Ascending aorta (tissue), 2 donors: ENCODE data around the gene SLC26A9. TPM values are rescaled to one million over a fixed set of nuclear protein-coding genes. Genes with fewer than 3 reads are reported as not detected.

Experiments used
- DNase-seq, 2 donors: peaks; one replicate each; pipeline ENCODE4 v3.0.0-alpha.2; 2019; ENCODE audit warnings: low spot score in 2 of 2
- H3K27ac ChIP-seq, 2 donors: fragments of 200-600 bp; sonication (generic); one replicate each; pipeline ENCODE4 v1.5.1; 2016 to 2017; ENCODE audit warnings: mild to moderate bottlenecking in 1 of 2
- H3K27me3 ChIP-seq: fragments of 200-600 bp; sonication (generic); one replicate; pipeline ENCODE4 v1.5.1; 2017
- H3K36me3 ChIP-seq, 2 donors: fragments of 200-600 bp; sonication (generic); one replicate each; pipeline ENCODE4 v1.5.1; 2016
- H3K4me1 ChIP-seq, 2 donors: fragments of 200-600 bp; sonication (generic); one replicate each; pipeline ENCODE4 v1.5.1; 2016 to 2017; ENCODE audit warnings: mild to moderate bottlenecking in 1 of 2
- H3K4me3 ChIP-seq, 2 donors: fragments of 200-600 bp; sonication (generic); one replicate each; pipeline ENCODE4 v1.5.1; 2016 to 2017; ENCODE audit warnings: mild to moderate bottlenecking in 1 of 2
- H3K9me3 ChIP-seq, 2 donors: fragments of 200-600 bp; sonication (generic); one replicate each; pipeline ENCODE4 v1.5.1; 2016
- CTCF ChIP-seq, 3 experiments: fragments of 200-600 bp in 2 of 3; fragments of 450-650 bp in 1 of 3; sonication (generic) in 2 of 3; IDR thresholded peaks; one replicate each; pipeline ENCODE4 v1.5.1; 2016 to 2019; ENCODE audit warnings: antibody characterized with exemption in 3 of 3, mild to moderate bottlenecking in 1 of 3, moderate library complexity in 1 of 3
- intact Hi-C: fragments of 100-400 bp; cut with DNase I; formaldehyde crosslinking; loops from one replicate; pipeline ENCODE4 v1.15.1; 2023
- total RNA-seq: library from RNA; depleted of rRNA; stranded (reverse); fragments of >200 nt; gene quantifications from one replicate; pipeline ENCODE4 v1.1.0, GENCODE V29; 2016

The SLC26A9 gene
- total RNA-seq, 1 donor from 2014 or later = not detected

- Histone ChIP-seq H3K4me1 (peaks cover 0 to 7% of the 10 kb centered on the region in 2 donors), H3K4me3 (no peak overlapping the region), H3K36me3 (no peaks in the 10 kb centered on the region), H3K27ac (no peak overlapping the region), H3K9me3 (no peaks in the 10 kb centered on the region), H3K27me3 (no peaks in the 10 kb centered on the region)
- no peak for DNase-seq
- intact Hi-C loops = no loop called here
- TF ChIP-seq CTCF (IDR thresholded peaks at IDR 0.05) = no peak
These were observed 29.4 kb upstream of the SLC26A9 start for GRCh38 chr1:205972491-205973168.

DNA sequence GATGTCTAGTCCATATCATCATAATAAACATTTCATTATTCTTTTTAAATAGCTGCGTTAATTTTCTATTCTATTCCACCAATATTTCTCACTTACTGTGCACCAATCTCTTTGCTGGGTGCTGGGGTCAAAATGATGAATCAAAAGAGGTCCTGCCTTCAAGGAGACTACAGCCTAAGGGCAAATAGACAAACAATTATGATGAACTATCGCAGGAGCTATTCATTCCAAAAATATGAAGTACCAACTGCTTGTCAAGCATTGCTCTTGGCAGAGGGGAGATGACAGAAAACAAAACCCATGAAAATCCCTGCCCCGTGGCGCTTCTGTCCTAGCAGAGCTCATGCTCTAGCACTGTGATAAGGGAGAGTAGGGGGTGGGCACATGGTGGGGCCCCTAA, 28.8 kb upstream of the SLC26A9 start:
- Histone ChIP-seq H3K4me1 (peaks cover 0 to 6% of the 10 kb centered on the region in 2 donors), H3K9me3 (no peaks in the 10 kb centered on the region), H3K4me3 (no peak overlapping the region), H3K27ac (no peak overlapping the region), H3K36me3 (no peaks in the 10 kb centered on the region), H3K27me3 (no peaks in the 10 kb centered on the region)
- no peak for DNase-seq
- TF ChIP-seq CTCF (IDR thresholded peaks at IDR 0.05) = no peak
- intact Hi-C loops = no loop called here

GRCh38 chr1:205971082-205971481, 27.8 kb upstream of the SLC26A9 start:
- Histone ChIP-seq H3K4me3 (no peak overlapping the region), H3K36me3 (no peaks in the 10 kb centered on the region), H3K4me1 (peaks cover 0 to 3% of the 10 kb centered on the region in 2 donors), H3K27ac (no peak overlapping the region), H3K9me3 (no peaks in the 10 kb centered on the region), H3K27me3 (no peaks in the 10 kb centered on the region)
- intact Hi-C loops = no loop called here
- no peak for DNase-seq
- no peak for TF ChIP-seq CTCF (IDR thresholded peaks at IDR 0.05)

- Histone ChIP-seq H3K36me3 (no peaks in the 10 kb centered on the region), H3K27ac (no peak overlapping the region), H3K27me3 (no peaks in the 10 kb centered on the region), H3K4me3 (no peak overlapping the region), H3K4me1 (peaks cover 0 to 3% of the 10 kb centered on the region in 2 donors), H3K9me3 (no peaks in the 10 kb centered on the region)
- no peak for DNase-seq
- no peak for TF ChIP-seq CTCF (IDR thresholded peaks at IDR 0.05)
- intact Hi-C loops = no loop called here
These were observed 27.2 kb upstream of the SLC26A9 start for GRCh38 chr1:205970486-205970885.

- Histone ChIP-seq H3K9me3 (no peaks in the 10 kb centered on the region), H3K36me3 (no peaks in the 10 kb centered on the region), H3K4me3 (no peak overlapping the region), H3K27me3 (no peaks in the 10 kb centered on the region), H3K4me1 (no peaks in the 10 kb centered on the region), H3K27ac (no peak overlapping the region)
- intact Hi-C loops = no loop called here
- no peak for DNase-seq
- TF ChIP-seq CTCF (IDR thresholded peaks at IDR 0.05) = no peak
These were observed 26.0 kb upstream of the SLC26A9 start for GRCh38 chr1:205969229-205969628.
